Sigmoid colon (tissue), 4 donors: ENCODE results near the gene SLIT3.

ENCODE experiments used
- CTCF ChIP-seq, 4 experiments: fragments of 450-650 bp in 3 of 4; fragments of 200-600 bp in 1 of 4; IDR thresholded peaks; one replicate each; pipeline ENCODE4 v1.5.1; 2016 to 2019; ENCODE audit warnings: antibody characterized with exemption in 4 of 4, mild to moderate bottlenecking in 3 of 4, moderate library complexity in 2 of 4
- EP300 ChIP-seq, 4 donors: sonication (generic); formaldehyde crosslinking; IDR thresholded peaks; one replicate each; pipeline ENCODE4 v1.6.1; 2017; ENCODE audit warnings: antibody characterized with exemption in 4 of 4

- no peak for TF ChIP-seq CTCF (IDR thresholded peaks at IDR 0.05)
- no peak for TF ChIP-seq EP300 (IDR thresholded peaks at IDR 0.05)
Observed at GRCh38 chr5:168746893-168747640, 553.9 kb downstream of the SLIT3 start.
